ENCODE results near the gene ST6GAL1.

ST6GAL1 gene

GRCh38 chr3:186962445-186962844 lies 32.1 kb downstream of the ST6GAL1 start:
- no peak for ATAC-seq (ENCODE audit: insufficient read depth, low read depth)
- H3K79me2 ChIP-seq (ENCODE audit: insufficient read depth, low read length) = no peaks in the 10 kb centered on the region
- H4K20me1 ChIP-seq (ENCODE audit: insufficient read depth, low read length) = no peaks in the 10 kb centered on the region

GRCh38 chr3:186963636-186964035 lies 33.3 kb downstream of the ST6GAL1 start:
- DNase-seq = no peak

More at GRCh38 chr3:186962445-186962844, 32.1 kb downstream of the ST6GAL1 start:
- Histone ChIP-seq H3K9me3 (ENCODE audit: insufficient read depth, low read length, severe bottlenecking) (no peaks in the 10 kb centered on the region), H3K4me2 (ENCODE audit: insufficient read depth, low read length) (no peak overlapping the region), H2AFZ (ENCODE audit: low read depth, low read length) (no peak overlapping the region), H3K27me3 (ENCODE audit: insufficient read depth, low read length, poor library complexity) (no peaks in the 10 kb centered on the region), H3K27ac (ENCODE audit: low read length) (no peak overlapping the region), H3K4me1 (ENCODE audit: insufficient read depth, low read length) (no peaks in the 10 kb centered on the region), H3K36me3 (ENCODE audit: insufficient read depth, low read length) (no peaks in the 10 kb centered on the region), H3K4me3 (ENCODE audit: low read depth in 1 of 2, low read length in 2 of 2) (no peak overlapping the region), H3K9ac (ENCODE audit: low read depth, low read length) (no peak overlapping the region)
- TF ChIP-seq CTCF (IDR thresholded peaks at IDR 0.05; ENCODE audit: borderline replicate concordance, extremely low read depth, low read length, poor library complexity, severe bottlenecking) (no peak), EZH2 (IDR thresholded peaks at IDR 0.05; ENCODE audit: borderline replicate concordance, low read depth, low read length, severe bottlenecking) (no peak)
- DNase-seq = no peak

GRCh38 chr3:186964071-186964470 lies 33.7 kb downstream of the ST6GAL1 start:
- DNase-seq = no peak
- no peaks in the 10 kb centered on the region for H3K79me2 ChIP-seq (ENCODE audit: insufficient read depth, low read length)
- H3K27me3 ChIP-seq (ENCODE audit: insufficient read depth, low read length, poor library complexity) = no peaks in the 10 kb centered on the region
- no peak overlapping the region for H3K27ac ChIP-seq (ENCODE audit: low read length)
- no peaks in the 10 kb centered on the region for H4K20me1 ChIP-seq (ENCODE audit: insufficient read depth, low read length)
- no peaks in the 10 kb centered on the region for H3K4me1 ChIP-seq (ENCODE audit: insufficient read depth, low read length)
- no peak for TF ChIP-seq CTCF (IDR thresholded peaks at IDR 0.05; ENCODE audit: borderline replicate concordance, extremely low read depth, low read length, poor library complexity, severe bottlenecking)
- TF ChIP-seq EZH2 (IDR thresholded peaks at IDR 0.05; ENCODE audit: borderline replicate concordance, low read depth, low read length, severe bottlenecking) = no peak
- no peak overlapping the region for H2AFZ ChIP-seq (ENCODE audit: low read depth, low read length)
- no peaks in the 10 kb centered on the region for H3K36me3 ChIP-seq (ENCODE audit: insufficient read depth, low read length)
- H3K4me3 ChIP-seq (ENCODE audit: low read depth in 1 of 2, low read length in 2 of 2) = no peak overlapping the region
- no peak overlapping the region for H3K9ac ChIP-seq (ENCODE audit: low read depth, low read length)
- no peak overlapping the region for H3K4me2 ChIP-seq (ENCODE audit: insufficient read depth, low read length)
- H3K9me3 ChIP-seq (ENCODE audit: insufficient read depth, low read length, severe bottlenecking) = no peaks in the 10 kb centered on the region
- no peak for ATAC-seq (ENCODE audit: insufficient read depth, low read depth)

More at GRCh38 chr3:186963636-186964035, 33.3 kb downstream of the ST6GAL1 start:
- Histone ChIP-seq H3K27ac (ENCODE audit: low read length) (no peak overlapping the region), H3K4me3 (ENCODE audit: low read depth in 1 of 2, low read length in 2 of 2) (no peak overlapping the region), H3K9ac (ENCODE audit: low read depth, low read length) (no peak overlapping the region), H3K4me1 (ENCODE audit: insufficient read depth, low read length) (no peaks in the 10 kb centered on the region), H4K20me1 (ENCODE audit: insufficient read depth, low read length) (no peaks in the 10 kb centered on the region), H3K9me3 (ENCODE audit: insufficient read depth, low read length, severe bottlenecking) (no peaks in the 10 kb centered on the region), H2AFZ (ENCODE audit: low read depth, low read length) (no peak overlapping the region), H3K79me2 (ENCODE audit: insufficient read depth, low read length) (no peaks in the 10 kb centered on the region), H3K4me2 (ENCODE audit: insufficient read depth, low read length) (no peak overlapping the region), H3K36me3 (ENCODE audit: insufficient read depth, low read length) (no peaks in the 10 kb centered on the region), H3K27me3 (ENCODE audit: insufficient read depth, low read length, poor library complexity) (no peaks in the 10 kb centered on the region)
- no peak for ATAC-seq (ENCODE audit: insufficient read depth, low read depth)
- TF ChIP-seq EZH2 (IDR thresholded peaks at IDR 0.05; ENCODE audit: borderline replicate concordance, low read depth, low read length, severe bottlenecking) = no peak
- TF ChIP-seq CTCF (IDR thresholded peaks at IDR 0.05; ENCODE audit: borderline replicate concordance, extremely low read depth, low read length, poor library complexity, severe bottlenecking) = no peak

GRCh38 chr3:186964616-186965015 lies 34.3 kb downstream of the ST6GAL1 start:
- Histone ChIP-seq H3K27me3 (ENCODE audit: insufficient read depth, low read length, poor library complexity) (no peaks in the 10 kb centered on the region), H3K4me2 (ENCODE audit: insufficient read depth, low read length) (no peak overlapping the region), H3K4me3 (ENCODE audit: low read depth in 1 of 2, low read length in 2 of 2) (no peak overlapping the region), H3K36me3 (ENCODE audit: insufficient read depth, low read length) (no peaks in the 10 kb centered on the region), H3K27ac (ENCODE audit: low read length) (no peak overlapping the region), H3K9me3 (ENCODE audit: insufficient read depth, low read length, severe bottlenecking) (no peaks in the 10 kb centered on the region), H3K79me2 (ENCODE audit: insufficient read depth, low read length) (no peaks in the 10 kb centered on the region), H2AFZ (ENCODE audit: low read depth, low read length) (no peak overlapping the region), H3K4me1 (ENCODE audit: insufficient read depth, low read length) (no peaks in the 10 kb centered on the region), H3K9ac (ENCODE audit: low read depth, low read length) (no peak overlapping the region), H4K20me1 (ENCODE audit: insufficient read depth, low read length) (no peaks in the 10 kb centered on the region)
- TF ChIP-seq CTCF (IDR thresholded peaks at IDR 0.05; ENCODE audit: borderline replicate concordance, extremely low read depth, low read length, poor library complexity, severe bottlenecking) (no peak), EZH2 (IDR thresholded peaks at IDR 0.05; ENCODE audit: borderline replicate concordance, low read depth, low read length, severe bottlenecking) (no peak)
- DNase-seq (no peak), ATAC-seq (ENCODE audit: insufficient read depth, low read depth) (no peak)

All from DND-41 (cell line).